ENCODE results near the gene ARHGEF12. TPM values are rescaled to one million over a fixed set of nuclear protein-coding genes. Genes with fewer than 3 reads are reported as not detected.
A peak's percentile ranks its signal among the peaks of the same experiment; 100 is the strongest.

The ARHGEF12 gene
- total RNA-seq, 6 experiments from 2014 or later: 72.9 to 95.1 (median 85.0) TPM

GRCh38 chr11:120431633-120432032, 95.4 kb downstream of the ARHGEF12 start:
- peak; percentile 69 for TF ChIP-seq CTCF (IDR thresholded peaks at IDR 0.05)
- peak overlapping the region; percentile 85 for H3K4me3 Mint-ChIP-seq
- H3K4me1 Mint-ChIP-seq (ENCODE audit: low read depth): peaks cover 48% of the 10 kb centered on the region
- peaks cover 3% of the 10 kb centered on the region; the same call in 1 of the 2 replicates for H3K27me3 Mint-ChIP-seq (ENCODE audit: insufficient read depth)
- DNase-seq: peak; percentile 75
- no peaks in the 10 kb centered on the region for H3K9me3 Mint-ChIP-seq
- peaks cover 38% of the 10 kb centered on the region for H3K36me3 Mint-ChIP-seq (ENCODE audit: low read depth)
- peak overlapping the region; percentile 93 for H3K27ac Mint-ChIP-seq

- Mint-ChIP-seq H3K27ac (peak overlapping the region; percentile 93), H3K4me3 (peak overlapping the region; percentile 85), H3K9me3 (no peaks in the 10 kb centered on the region), H3K4me1 (ENCODE audit: low read depth) (peaks cover 48% of the 10 kb centered on the region), H3K27me3 (ENCODE audit: insufficient read depth) (peaks cover 3% of the 10 kb centered on the region; the same call in 1 of the 2 replicates), H3K36me3 (ENCODE audit: low read depth) (peaks cover 38% of the 10 kb centered on the region)
- TF ChIP-seq CTCF (IDR thresholded peaks at IDR 0.05): no peak
- DNase-seq: peak; percentile 99
These were observed 96.1 kb downstream of the ARHGEF12 start for GRCh38 chr11:120432056-120433018.

- DNase-seq: no peak
- H3K27me3 Mint-ChIP-seq (ENCODE audit: insufficient read depth): no peaks in the 10 kb centered on the region
These were observed 105.4 kb downstream of the ARHGEF12 start for GRCh38 chr11:120441592-120441991.

GRCh38 chr11:120442031-120442430, 105.8 kb downstream of the ARHGEF12 start:
- TF ChIP-seq CTCF (IDR thresholded peaks at IDR 0.05): no peak
- no peaks in the 10 kb centered on the region for H3K9me3 Mint-ChIP-seq
- no peaks in the 10 kb centered on the region for H3K4me1 Mint-ChIP-seq (ENCODE audit: low read depth)

More at GRCh38 chr11:120441592-120441991, 105.4 kb downstream of the ARHGEF12 start:
- TF ChIP-seq CTCF (IDR thresholded peaks at IDR 0.05): no peak
- no peak overlapping the region for H3K27ac Mint-ChIP-seq
- H3K4me3 Mint-ChIP-seq: no peak overlapping the region
- H3K4me1 Mint-ChIP-seq (ENCODE audit: low read depth): no peaks in the 10 kb centered on the region
- H3K9me3 Mint-ChIP-seq: no peaks in the 10 kb centered on the region
- H3K36me3 Mint-ChIP-seq (ENCODE audit: low read depth): peaks cover 21% of the 10 kb centered on the region

GRCh38 chr11:120446802-120447201, 110.6 kb downstream of the ARHGEF12 start:
- DNase-seq: no peak
- H3K27me3 Mint-ChIP-seq (ENCODE audit: insufficient read depth): no peaks in the 10 kb centered on the region
- no peak overlapping the region for H3K4me3 Mint-ChIP-seq
- no peak overlapping the region for H3K27ac Mint-ChIP-seq
- no peak for TF ChIP-seq CTCF (IDR thresholded peaks at IDR 0.05)
- no peaks in the 10 kb centered on the region for H3K4me1 Mint-ChIP-seq (ENCODE audit: low read depth)
- H3K9me3 Mint-ChIP-seq: no peaks in the 10 kb centered on the region
- H3K36me3 Mint-ChIP-seq (ENCODE audit: low read depth): peaks cover 53% of the 10 kb centered on the region

More at GRCh38 chr11:120442031-120442430, 105.8 kb downstream of the ARHGEF12 start:
- Mint-ChIP-seq H3K36me3 (ENCODE audit: low read depth) (peaks cover 25% of the 10 kb centered on the region), H3K27ac (no peak overlapping the region), H3K4me3 (no peak overlapping the region), H3K27me3 (ENCODE audit: insufficient read depth) (no peaks in the 10 kb centered on the region)
- DNase-seq: no peak
